Neural cell (in vitro differentiated cells): ENCODE data around the gene MAPRE3. TPM values are rescaled to one million over a fixed set of nuclear protein-coding genes. Genes with fewer than 3 reads are reported as not detected.

Experiments
- H2AFZ ChIP-seq: fragments of 200-600, 300-800 bp; sonication (generic), shearing (Covaris generic); 2 replicates; pipeline ENCODE4 v1.6.0; 2014; ENCODE audit warnings: low read depth, mild to moderate bottlenecking, antibody characterized with exemption, low read length, moderate library complexity
- H3F3A ChIP-seq: fragments of 200-600 bp; shearing (Covaris generic); 2 replicates; pipeline ENCODE4 v1.6.1; 2016; ENCODE audit warnings: mild to moderate bottlenecking, moderate library complexity, mixed read lengths, antibody characterized with exemption, low read length; ENCODE audit not compliant: insufficient read depth, poor library complexity, severe bottlenecking
- H3K27ac ChIP-seq: fragments of 200-600, 300-800 bp; sonication (generic), shearing (Covaris generic); 2 replicates; pipeline ENCODE4 v1.5.1; 2014; ENCODE audit warnings: mild to moderate bottlenecking, low read length, moderate library complexity
- H3K27me3 ChIP-seq: fragments of 300-800, 200-600 bp; sonication (generic), shearing (Covaris generic); 2 replicates; pipeline ENCODE4 v1.6.0; 2014; ENCODE audit warnings: mild to moderate bottlenecking, low read depth, low read length, moderate library complexity; ENCODE audit not compliant: insufficient read depth
- H3K36me3 ChIP-seq: fragments of 300-800, 200-600 bp; sonication (generic), shearing (Covaris generic); 2 replicates; pipeline ENCODE4 v1.5.1; 2014; ENCODE audit warnings: mild to moderate bottlenecking, antibody characterized with exemption, low read length, moderate library complexity; ENCODE audit not compliant: insufficient read depth
- H3K4me2 ChIP-seq: fragments of 300-800, 200-600 bp; sonication (generic), shearing (Covaris generic); 2 replicates; pipeline ENCODE4 v1.6.0; 2014; ENCODE audit warnings: mild to moderate bottlenecking, low read length
- H3K4me3 ChIP-seq: fragments of 300-800, 200-600 bp; sonication (generic), shearing (Covaris generic); 2 replicates; pipeline ENCODE4 v1.5.1; 2014; ENCODE audit warnings: mild to moderate bottlenecking, low read length, moderate library complexity
- H3K79me2 ChIP-seq: fragments of 200-600 bp; shearing (Covaris generic); replicated peaks from 2 replicates; pipeline ENCODE4 v1.6.0; 2014; ENCODE audit warnings: mild to moderate bottlenecking, low read length, moderate library complexity; ENCODE audit not compliant: insufficient read depth
- H3K9ac ChIP-seq: fragments of 300-800, 200-600 bp; sonication (generic), shearing (Covaris generic); 2 replicates; pipeline ENCODE4 v1.6.1; 2016; ENCODE audit warnings: mild to moderate bottlenecking, low read length, mixed read lengths
- H3K9me2 ChIP-seq: fragments of 200-600 bp; shearing (Covaris generic); 2 replicates; pipeline ENCODE4 v1.6.1; 2016; ENCODE audit warnings: mild to moderate bottlenecking, low read length, mixed read lengths; ENCODE audit not compliant: insufficient read depth
- H3K9me3 ChIP-seq: fragments of 200-600, 300-800 bp; sonication (generic), shearing (Covaris generic); 2 replicates; pipeline ENCODE4 v1.6.1; 2016; ENCODE audit warnings: mild to moderate bottlenecking, mixed run types, low read length, moderate library complexity, mixed read lengths
- H4K20me1 ChIP-seq: fragments of 200-600 bp; shearing (Covaris generic); 2 replicates; pipeline ENCODE4 v1.6.1; 2016; ENCODE audit warnings: mild to moderate bottlenecking, mixed run types; ENCODE audit not compliant: insufficient read depth
- EP300 ChIP-seq: fragments of 450-650 bp; conservative IDR thresholded peaks from 2 replicates; pipeline ENCODE4 v1.6.1; 2014; ENCODE audit warnings: antibody characterized with exemption, mild to moderate bottlenecking, moderate library complexity; ENCODE audit not compliant: poor library complexity, severe bottlenecking
- EZH2 ChIP-seq: fragments of 200-600, 300-800 bp; shearing (Covaris generic), sonication (generic); IDR thresholded peaks from 2 replicates; pipeline ENCODE4 v1.6.1; 2014; ENCODE audit warnings: antibody characterized with exemption, low read length, borderline replicate concordance, mild to moderate bottlenecking; ENCODE audit not compliant: insufficient read depth, poor library complexity, severe bottlenecking
- MXI1 ChIP-seq: fragments of 450-650 bp; conservative IDR thresholded peaks from 2 replicates; pipeline ENCODE4 v1.6.1; 2014; ENCODE audit warnings: antibody characterized with exemption, mild to moderate bottlenecking; ENCODE audit not compliant: poor library complexity, severe bottlenecking
- POLR2AphosphoS5 ChIP-seq: IDR thresholded peaks from 2 replicates; pipeline ENCODE4 v1.6.1; 2012
- RAD21 ChIP-seq: fragments of 450-650 bp; conservative IDR thresholded peaks from 2 replicates; pipeline ENCODE4 v1.6.1; 2014; ENCODE audit warnings: antibody characterized with exemption, mild to moderate bottlenecking, moderate library complexity
- SMC3 ChIP-seq: fragments of 450-650 bp; conservative IDR thresholded peaks from 2 replicates; pipeline ENCODE4 v1.6.1; 2014; ENCODE audit warnings: antibody characterized with exemption, mild to moderate bottlenecking, moderate library complexity; ENCODE audit not compliant: poor library complexity
- TAF1 ChIP-seq: IDR thresholded peaks from 2 replicates; pipeline ENCODE4 v1.6.1; 2012; ENCODE audit warnings: low read depth
- polyA plus RNA-seq: library from polyadenylated mRNA; depleted of rRNA; stranded (reverse); fragments of >200 nt; gene quantifications from 2 replicates; pipeline ENCODE4 v1.2.3, GENCODE V29; 2014
- TF ChIP-seq, protein P1 (sequence below): IDR thresholded peaks from 2 replicates; pipeline ENCODE4 v1.6.1; 2012; ENCODE audit warnings: borderline replicate concordance
- TF ChIP-seq, protein P2 (sequence below): fragments of 450-650 bp; IDR thresholded peaks from 2 replicates; pipeline ENCODE4 v1.5.1; 2014; ENCODE audit warnings: antibody characterized with exemption, mild to moderate bottlenecking, moderate library complexity; ENCODE audit not compliant: poor library complexity, severe bottlenecking

MAPRE3 gene
- polyA plus RNA-seq, 1 donor from 2014 or later = 69.2 TPM

DNA sequence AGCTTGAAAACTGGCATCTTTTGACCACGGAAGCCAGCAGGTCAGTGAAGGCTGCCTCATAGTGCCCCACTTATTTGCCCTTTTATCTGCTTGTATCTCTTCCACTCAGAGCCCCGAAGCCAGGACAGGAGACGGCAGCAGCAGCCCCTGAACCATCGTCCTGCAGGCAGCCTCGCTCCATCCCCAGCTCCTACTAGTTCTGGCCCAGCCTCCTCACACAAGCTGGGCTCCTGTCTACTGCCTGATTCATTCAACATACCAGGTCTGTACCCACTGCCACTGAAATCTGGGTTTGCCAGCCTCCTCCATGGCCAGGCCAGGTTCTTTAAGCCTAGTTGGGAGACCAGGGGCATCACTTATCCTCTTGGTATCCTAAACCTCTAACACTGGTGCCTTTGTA is 96.9 kb downstream of the MAPRE3 start:
- Histone ChIP-seq H3K27ac (no peak overlapping the region), H3K36me3 (no peaks in the 10 kb centered on the region), H3K4me3 (no peak overlapping the region), H3K79me2 (peaks cover 23% of the 10 kb centered on the region), H3K9ac (no peak overlapping the region), H3K4me2 (no peak overlapping the region), H4K20me1 (no peaks in the 10 kb centered on the region), H2AFZ (no peak overlapping the region), H3K9me2 (no peaks in the 10 kb centered on the region), H3F3A (no peaks in the 10 kb centered on the region), H3K9me3 (no peaks in the 10 kb centered on the region), H3K27me3 (no peaks in the 10 kb centered on the region)
- no peak for TF ChIP-seq SMC3
- TF ChIP-seq EP300 = no peak
- TF ChIP-seq POLR2AphosphoS5 = no peak
- no peak for TF ChIP-seq MXI1
- TF ChIP-seq TAF1 = no peak
- no peak for TF ChIP-seq RAD21
- TF ChIP-seq, protein P1, sequence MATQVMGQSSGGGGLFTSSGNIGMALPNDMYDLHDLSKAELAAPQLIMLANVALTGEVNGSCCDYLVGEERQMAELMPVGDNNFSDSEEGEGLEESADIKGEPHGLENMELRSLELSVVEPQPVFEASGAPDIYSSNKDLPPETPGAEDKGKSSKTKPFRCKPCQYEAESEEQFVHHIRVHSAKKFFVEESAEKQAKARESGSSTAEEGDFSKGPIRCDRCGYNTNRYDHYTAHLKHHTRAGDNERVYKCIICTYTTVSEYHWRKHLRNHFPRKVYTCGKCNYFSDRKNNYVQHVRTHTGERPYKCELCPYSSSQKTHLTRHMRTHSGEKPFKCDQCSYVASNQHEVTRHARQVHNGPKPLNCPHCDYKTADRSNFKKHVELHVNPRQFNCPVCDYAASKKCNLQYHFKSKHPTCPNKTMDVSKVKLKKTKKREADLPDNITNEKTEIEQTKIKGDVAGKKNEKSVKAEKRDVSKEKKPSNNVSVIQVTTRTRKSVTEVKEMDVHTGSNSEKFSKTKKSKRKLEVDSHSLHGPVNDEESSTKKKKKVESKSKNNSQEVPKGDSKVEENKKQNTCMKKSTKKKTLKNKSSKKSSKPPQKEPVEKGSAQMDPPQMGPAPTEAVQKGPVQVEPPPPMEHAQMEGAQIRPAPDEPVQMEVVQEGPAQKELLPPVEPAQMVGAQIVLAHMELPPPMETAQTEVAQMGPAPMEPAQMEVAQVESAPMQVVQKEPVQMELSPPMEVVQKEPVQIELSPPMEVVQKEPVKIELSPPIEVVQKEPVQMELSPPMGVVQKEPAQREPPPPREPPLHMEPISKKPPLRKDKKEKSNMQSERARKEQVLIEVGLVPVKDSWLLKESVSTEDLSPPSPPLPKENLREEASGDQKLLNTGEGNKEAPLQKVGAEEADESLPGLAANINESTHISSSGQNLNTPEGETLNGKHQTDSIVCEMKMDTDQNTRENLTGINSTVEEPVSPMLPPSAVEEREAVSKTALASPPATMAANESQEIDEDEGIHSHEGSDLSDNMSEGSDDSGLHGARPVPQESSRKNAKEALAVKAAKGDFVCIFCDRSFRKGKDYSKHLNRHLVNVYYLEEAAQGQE = no peak
- TF ChIP-seq, protein P2, sequence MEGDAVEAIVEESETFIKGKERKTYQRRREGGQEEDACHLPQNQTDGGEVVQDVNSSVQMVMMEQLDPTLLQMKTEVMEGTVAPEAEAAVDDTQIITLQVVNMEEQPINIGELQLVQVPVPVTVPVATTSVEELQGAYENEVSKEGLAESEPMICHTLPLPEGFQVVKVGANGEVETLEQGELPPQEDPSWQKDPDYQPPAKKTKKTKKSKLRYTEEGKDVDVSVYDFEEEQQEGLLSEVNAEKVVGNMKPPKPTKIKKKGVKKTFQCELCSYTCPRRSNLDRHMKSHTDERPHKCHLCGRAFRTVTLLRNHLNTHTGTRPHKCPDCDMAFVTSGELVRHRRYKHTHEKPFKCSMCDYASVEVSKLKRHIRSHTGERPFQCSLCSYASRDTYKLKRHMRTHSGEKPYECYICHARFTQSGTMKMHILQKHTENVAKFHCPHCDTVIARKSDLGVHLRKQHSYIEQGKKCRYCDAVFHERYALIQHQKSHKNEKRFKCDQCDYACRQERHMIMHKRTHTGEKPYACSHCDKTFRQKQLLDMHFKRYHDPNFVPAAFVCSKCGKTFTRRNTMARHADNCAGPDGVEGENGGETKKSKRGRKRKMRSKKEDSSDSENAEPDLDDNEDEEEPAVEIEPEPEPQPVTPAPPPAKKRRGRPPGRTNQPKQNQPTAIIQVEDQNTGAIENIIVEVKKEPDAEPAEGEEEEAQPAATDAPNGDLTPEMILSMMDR = no peak
- TF ChIP-seq EZH2 = no peak

DNA sequence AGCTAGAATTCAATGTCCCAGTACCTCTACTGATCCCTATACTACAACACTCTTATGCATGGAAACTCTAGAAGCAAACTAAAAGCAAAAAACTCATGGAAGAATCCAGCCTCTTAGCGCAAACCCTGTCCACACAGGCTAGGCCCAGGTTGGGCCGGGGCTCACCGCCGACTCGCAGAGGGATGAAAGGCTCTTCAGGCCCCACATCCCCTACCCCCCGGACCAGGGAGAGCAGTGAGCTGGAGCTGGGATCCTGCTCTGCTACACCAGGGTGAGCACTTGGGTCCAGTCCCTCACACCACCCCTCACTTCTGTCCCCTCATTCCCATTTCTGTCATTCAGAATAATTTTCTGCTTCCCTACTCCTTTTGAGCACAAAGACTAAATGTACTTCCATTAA is 99.0 kb downstream of the MAPRE3 start:
- Histone ChIP-seq H4K20me1 (no peaks in the 10 kb centered on the region), H2AFZ (no peak overlapping the region), H3F3A (no peaks in the 10 kb centered on the region), H3K36me3 (no peaks in the 10 kb centered on the region), H3K9me3 (no peaks in the 10 kb centered on the region), H3K79me2 (peaks cover 23% of the 10 kb centered on the region), H3K4me2 (no peak overlapping the region), H3K27me3 (no peaks in the 10 kb centered on the region), H3K9me2 (no peaks in the 10 kb centered on the region), H3K4me3 (peak overlapping the region; percentile 80), H3K9ac (no peak overlapping the region), H3K27ac (no peak overlapping the region)
- TF ChIP-seq TAF1 (no peak), POLR2AphosphoS5 (no peak), EP300 (no peak), RAD21 (no peak), SMC3 (no peak), EZH2 (no peak), MXI1 (no peak)
- TF ChIP-seq, protein P1 = no peak
- TF ChIP-seq, protein P2 = no peak
